ENCODE data around the gene ALOX15B.

ALOX15B gene

DNA sequence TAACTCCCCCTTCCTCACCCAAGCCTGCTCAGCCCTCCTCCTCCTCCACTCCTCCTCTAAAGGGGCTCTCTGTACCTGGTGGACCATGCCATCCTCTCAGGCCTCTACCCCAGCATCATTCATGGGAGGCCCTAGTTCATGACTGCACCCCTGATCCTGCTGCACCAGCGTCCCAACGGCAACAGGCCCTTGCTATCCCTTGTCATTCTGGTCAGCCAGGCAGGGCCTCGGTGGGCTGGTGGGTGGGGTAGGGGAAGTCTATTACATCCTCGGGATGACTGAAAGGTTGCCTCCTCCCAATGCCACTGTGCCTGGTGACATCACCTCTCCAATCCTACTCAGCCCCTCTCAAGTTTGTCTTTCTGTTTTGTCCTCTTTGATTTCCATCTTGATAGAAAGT is 28.9 kb downstream of the ALOX15B start:
- no peak overlapping the region for H3K27ac ChIP-seq (ENCODE audit: low read depth, low read length)

DNA sequence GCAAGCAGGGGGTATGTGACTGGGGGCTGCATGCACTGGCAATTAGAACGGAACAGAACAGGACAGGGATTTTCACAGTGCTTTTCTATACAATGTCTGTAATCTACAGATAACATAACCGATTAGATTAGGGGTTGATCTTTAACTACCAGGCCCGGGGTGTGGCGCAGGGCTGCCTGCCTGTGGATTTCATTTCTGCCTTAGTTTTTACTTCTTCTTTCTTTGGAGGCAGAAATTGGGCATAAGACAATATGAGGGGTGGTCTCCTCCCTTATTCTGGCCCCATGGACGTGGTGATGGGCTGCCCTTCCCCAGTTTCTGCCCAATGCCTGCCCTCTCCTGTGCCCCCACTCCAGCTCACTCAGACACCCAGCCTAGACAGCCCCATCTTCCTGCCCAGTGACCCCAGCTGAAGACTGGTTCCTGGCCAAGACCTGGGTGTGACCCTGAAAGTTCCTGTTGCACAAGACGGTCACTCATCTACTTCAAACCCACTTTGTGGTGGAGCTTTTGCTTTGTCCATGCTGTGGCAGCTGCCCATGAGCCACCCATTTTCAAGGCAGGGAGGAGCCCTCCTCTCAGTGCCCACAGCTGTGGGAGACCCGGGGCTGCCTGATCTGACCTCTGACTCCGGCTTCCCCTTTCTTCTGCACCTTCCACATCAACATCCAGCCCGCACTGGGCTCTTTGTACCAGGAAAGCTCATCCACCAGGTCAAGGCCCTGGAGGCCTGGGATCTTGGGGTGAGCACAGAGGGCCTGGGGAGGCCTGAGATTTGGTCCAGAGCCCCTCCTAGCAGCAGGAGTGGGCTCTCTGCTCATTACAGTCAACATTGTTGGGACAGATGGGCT is 30.1 kb downstream of the ALOX15B start:
- peaks cover 10% of the 10 kb centered on the region for H3K4me1 ChIP-seq (ENCODE audit: control insufficient read depth, insufficient read depth, low read length)
- no peaks in the 10 kb centered on the region for H3K9me3 ChIP-seq (ENCODE audit: control insufficient read depth, insufficient read depth, low read length)
- H3K4me3 ChIP-seq (ENCODE audit: low read depth, low read length): no peak overlapping the region
- no peaks in the 10 kb centered on the region for H3K36me3 ChIP-seq (ENCODE audit: control insufficient read depth, insufficient read depth, low read length)
- peaks cover 69% of the 10 kb centered on the region for H3K27me3 ChIP-seq (ENCODE audit: control insufficient read depth, insufficient read depth, low read length)
- no peak overlapping the region for H3K9ac ChIP-seq (ENCODE audit: low read depth, low read length)
- H3K27ac ChIP-seq (ENCODE audit: low read depth, low read length): no peak overlapping the region

More for the DNA sequence above, 28.9 kb downstream of the ALOX15B start:
- Histone ChIP-seq H3K9me3 (ENCODE audit: control insufficient read depth, insufficient read depth, low read length) (no peaks in the 10 kb centered on the region), H3K27me3 (ENCODE audit: control insufficient read depth, insufficient read depth, low read length) (peaks cover 67% of the 10 kb centered on the region), H3K4me3 (ENCODE audit: low read depth, low read length) (no peak overlapping the region), H3K9ac (ENCODE audit: low read depth, low read length) (no peak overlapping the region), H3K36me3 (ENCODE audit: control insufficient read depth, insufficient read depth, low read length) (no peaks in the 10 kb centered on the region), H3K4me1 (ENCODE audit: control insufficient read depth, insufficient read depth, low read length) (peaks cover 13% of the 10 kb centered on the region)

- Histone ChIP-seq H3K4me1 (ENCODE audit: control insufficient read depth, insufficient read depth, low read length) (peaks cover 11% of the 10 kb centered on the region), H3K9me3 (ENCODE audit: control insufficient read depth, insufficient read depth, low read length) (no peaks in the 10 kb centered on the region), H3K27me3 (ENCODE audit: control insufficient read depth, insufficient read depth, low read length) (peaks cover 71% of the 10 kb centered on the region), H3K36me3 (ENCODE audit: control insufficient read depth, insufficient read depth, low read length) (no peaks in the 10 kb centered on the region), H3K9ac (ENCODE audit: low read depth, low read length) (no peak overlapping the region), H3K27ac (ENCODE audit: low read depth, low read length) (no peak overlapping the region), H3K4me3 (ENCODE audit: low read depth, low read length) (no peak overlapping the region)
These were observed 30.7 kb downstream of the ALOX15B start for GRCh38 chr17:8069587-8069860.

DNA sequence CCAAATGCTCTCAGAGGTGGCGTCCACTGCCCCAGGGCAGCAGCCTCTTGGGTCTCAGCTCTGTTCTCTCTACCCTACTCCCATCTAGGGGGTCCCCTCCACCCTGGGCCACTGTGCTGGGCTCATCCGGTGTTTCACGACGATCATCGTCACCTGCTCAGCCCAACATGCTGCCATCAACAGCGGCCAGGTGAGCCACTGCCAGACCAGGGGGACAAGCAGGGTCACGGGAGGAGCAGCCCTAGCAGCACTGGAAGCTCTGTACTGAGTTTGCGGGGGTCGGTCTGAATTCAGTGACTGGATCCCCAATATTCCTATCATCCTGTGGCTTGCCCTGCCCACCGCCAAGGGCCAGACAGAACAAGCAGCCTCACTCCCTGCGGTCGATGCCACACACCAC is 32.6 kb downstream of the ALOX15B start:
- peaks cover 80% of the 10 kb centered on the region for H3K27me3 ChIP-seq (ENCODE audit: control insufficient read depth, insufficient read depth, low read length)
- H3K9me3 ChIP-seq (ENCODE audit: control insufficient read depth, insufficient read depth, low read length): no peaks in the 10 kb centered on the region
- H3K4me3 ChIP-seq (ENCODE audit: low read depth, low read length): no peak overlapping the region
- H3K4me1 ChIP-seq (ENCODE audit: control insufficient read depth, insufficient read depth, low read length): peaks cover 11% of the 10 kb centered on the region
- no peak overlapping the region for H3K9ac ChIP-seq (ENCODE audit: low read depth, low read length)
- H3K27ac ChIP-seq (ENCODE audit: low read depth, low read length): no peak overlapping the region
- no peaks in the 10 kb centered on the region for H3K36me3 ChIP-seq (ENCODE audit: control insufficient read depth, insufficient read depth, low read length)

DNA sequence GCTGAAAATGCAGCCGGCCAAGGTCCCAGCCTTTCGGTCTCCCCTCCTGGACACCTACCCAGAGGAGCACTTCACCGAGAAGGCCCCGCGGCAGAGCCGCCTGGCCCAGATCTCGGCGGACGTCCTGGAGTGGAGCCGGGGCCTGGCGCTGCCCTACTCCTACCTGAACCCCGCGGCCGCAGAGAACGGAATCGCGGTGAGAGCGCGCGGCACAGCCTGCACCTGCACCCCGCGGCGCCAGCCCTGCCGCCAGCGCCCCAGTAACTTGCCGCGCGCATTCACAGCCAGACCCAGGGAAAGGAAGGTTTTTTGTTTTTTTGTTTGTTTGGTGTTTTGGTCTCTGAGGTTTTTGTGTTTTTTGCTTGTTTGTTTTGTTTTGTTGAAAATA is 33.5 kb downstream of the ALOX15B start:
- Histone ChIP-seq H3K4me3 (ENCODE audit: low read depth, low read length) (peak overlapping the region; percentile 59), H3K27me3 (ENCODE audit: control insufficient read depth, insufficient read depth, low read length) (peaks cover 89% of the 10 kb centered on the region), H3K4me1 (ENCODE audit: control insufficient read depth, insufficient read depth, low read length) (peaks cover 11% of the 10 kb centered on the region), H3K9ac (ENCODE audit: low read depth, low read length) (no peak overlapping the region), H3K9me3 (ENCODE audit: control insufficient read depth, insufficient read depth, low read length) (no peaks in the 10 kb centered on the region), H3K27ac (ENCODE audit: low read depth, low read length) (no peak overlapping the region), H3K36me3 (ENCODE audit: control insufficient read depth, insufficient read depth, low read length) (no peaks in the 10 kb centered on the region)

DNA sequence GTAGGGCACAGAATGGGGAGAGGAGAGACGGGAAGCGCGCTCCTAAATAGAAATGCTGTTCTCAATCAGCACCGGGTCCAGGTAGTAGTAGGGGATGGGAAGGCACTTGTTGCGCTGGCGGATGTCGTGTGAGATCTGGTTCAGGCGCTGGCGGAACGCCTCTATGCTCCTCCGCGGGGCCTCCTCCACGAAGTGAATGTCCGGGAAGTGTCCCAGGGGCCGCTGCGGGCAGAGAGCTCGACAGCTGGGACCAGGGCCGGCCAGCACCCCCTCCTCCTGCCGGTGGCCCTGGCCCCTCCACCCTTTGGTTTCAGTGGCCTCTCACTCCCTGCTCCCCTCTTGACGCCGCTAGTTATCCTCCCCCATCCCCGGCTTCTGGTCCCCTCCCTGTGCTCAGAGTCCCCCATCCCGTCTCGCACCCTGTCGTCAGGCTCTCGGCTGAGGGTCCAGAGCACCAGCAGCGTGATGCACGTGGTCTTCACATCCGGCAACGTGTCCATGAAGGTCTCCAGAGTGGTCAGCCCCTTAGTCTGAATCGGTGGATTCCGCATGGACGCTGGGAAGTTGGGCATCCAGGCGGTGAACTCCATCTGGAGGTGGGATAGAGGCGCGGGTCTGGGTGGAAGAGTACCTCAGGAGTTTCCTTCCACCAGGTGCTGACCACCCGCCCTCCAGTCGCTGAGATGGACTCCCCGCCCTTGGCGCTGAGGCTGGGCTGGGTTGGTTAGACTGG is 34.0 kb downstream of the ALOX15B start:
- Histone ChIP-seq H3K27me3 (ENCODE audit: control insufficient read depth, insufficient read depth, low read length) (peaks cover 94% of the 10 kb centered on the region), H3K4me3 (ENCODE audit: low read depth, low read length) (peak overlapping the region; percentile 59), H3K9me3 (ENCODE audit: control insufficient read depth, insufficient read depth, low read length) (no peaks in the 10 kb centered on the region), H3K27ac (ENCODE audit: low read depth, low read length) (no peak overlapping the region), H3K9ac (ENCODE audit: low read depth, low read length) (no peak overlapping the region), H3K4me1 (ENCODE audit: control insufficient read depth, insufficient read depth, low read length) (peaks cover 11% of the 10 kb centered on the region), H3K36me3 (ENCODE audit: control insufficient read depth, insufficient read depth, low read length) (no peaks in the 10 kb centered on the region)

DNA sequence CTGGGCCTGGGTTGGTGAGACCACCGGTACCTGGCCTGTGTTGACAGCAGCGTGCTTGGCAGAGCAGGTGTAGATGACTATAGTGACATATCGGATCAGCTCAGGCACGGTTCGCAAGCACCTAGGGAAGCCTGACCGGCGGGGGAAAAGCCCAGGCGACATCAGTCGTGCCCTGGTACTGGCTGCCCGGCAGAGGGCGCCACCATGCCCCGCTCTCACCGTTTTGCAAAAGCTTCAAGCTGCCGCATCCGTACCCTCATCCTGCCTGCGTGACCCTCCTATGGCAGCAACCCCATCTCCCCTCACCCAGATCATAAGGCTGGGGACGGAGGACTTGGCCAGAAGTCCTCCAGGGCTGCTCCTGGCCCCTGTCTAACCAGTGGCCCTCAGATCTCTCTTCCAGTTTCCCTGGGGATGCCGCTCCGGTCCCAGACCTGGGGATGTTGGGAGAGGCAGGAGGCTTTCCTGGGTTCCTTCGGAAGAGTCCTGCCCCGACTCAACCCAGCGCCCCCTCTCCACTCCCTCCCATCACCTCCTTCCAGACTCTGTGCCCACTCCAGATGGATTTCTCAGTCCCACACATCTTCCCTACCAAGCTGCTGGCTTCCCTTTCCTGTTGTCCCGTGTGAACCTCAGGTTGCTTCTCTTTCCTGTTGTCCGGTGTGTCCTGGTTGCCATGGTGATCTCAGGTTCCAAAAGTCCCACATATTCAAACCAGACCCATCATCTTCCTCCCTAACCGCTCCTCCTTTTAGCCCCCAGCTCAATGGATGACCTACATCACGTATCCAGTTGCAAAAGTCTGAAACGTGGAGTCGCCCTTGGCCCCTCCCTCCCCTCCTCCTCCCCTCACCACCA is 35.0 kb downstream of the ALOX15B start:
- peak overlapping the region; percentile 54 for H3K4me3 ChIP-seq (ENCODE audit: low read depth, low read length)
- H3K9ac ChIP-seq (ENCODE audit: low read depth, low read length): no peak overlapping the region
- no peaks in the 10 kb centered on the region for H3K36me3 ChIP-seq (ENCODE audit: control insufficient read depth, insufficient read depth, low read length)
- H3K9me3 ChIP-seq (ENCODE audit: control insufficient read depth, insufficient read depth, low read length): no peaks in the 10 kb centered on the region
- H3K4me1 ChIP-seq (ENCODE audit: control insufficient read depth, insufficient read depth, low read length): peaks cover 11% of the 10 kb centered on the region
- no peak overlapping the region for H3K27ac ChIP-seq (ENCODE audit: low read depth, low read length)
- H3K27me3 ChIP-seq (ENCODE audit: control insufficient read depth, insufficient read depth, low read length): peaks cover 88% of the 10 kb centered on the region

DNA sequence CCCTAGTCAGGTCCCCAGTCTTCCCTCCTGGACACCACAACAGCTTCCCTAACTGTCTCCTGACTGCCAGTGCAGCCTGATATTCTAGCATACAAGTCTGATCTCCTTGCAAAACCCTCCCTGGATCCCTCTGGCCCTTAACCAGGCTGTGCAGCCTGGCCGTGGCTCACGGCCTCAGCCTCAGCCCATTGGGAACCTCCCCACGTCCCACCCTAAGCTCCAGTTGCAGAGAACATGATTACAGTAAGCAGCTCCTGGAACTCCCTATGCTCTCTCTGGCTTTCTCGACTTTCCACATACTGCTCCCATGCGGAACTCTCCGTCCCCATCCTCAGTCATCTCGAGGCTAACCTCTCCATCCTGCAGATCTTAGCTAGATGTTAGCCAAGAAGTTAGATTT is 35.7 kb downstream of the ALOX15B start:
- Histone ChIP-seq H3K9me3 (ENCODE audit: control insufficient read depth, insufficient read depth, low read length) (no peaks in the 10 kb centered on the region), H3K27ac (ENCODE audit: low read depth, low read length) (no peak overlapping the region), H3K4me1 (ENCODE audit: control insufficient read depth, insufficient read depth, low read length) (peaks cover 11% of the 10 kb centered on the region), H3K27me3 (ENCODE audit: control insufficient read depth, insufficient read depth, low read length) (peaks cover 81% of the 10 kb centered on the region), H3K4me3 (ENCODE audit: low read depth, low read length) (no peak overlapping the region), H3K36me3 (ENCODE audit: control insufficient read depth, insufficient read depth, low read length) (no peaks in the 10 kb centered on the region), H3K9ac (ENCODE audit: low read depth, low read length) (no peak overlapping the region)

DNA sequence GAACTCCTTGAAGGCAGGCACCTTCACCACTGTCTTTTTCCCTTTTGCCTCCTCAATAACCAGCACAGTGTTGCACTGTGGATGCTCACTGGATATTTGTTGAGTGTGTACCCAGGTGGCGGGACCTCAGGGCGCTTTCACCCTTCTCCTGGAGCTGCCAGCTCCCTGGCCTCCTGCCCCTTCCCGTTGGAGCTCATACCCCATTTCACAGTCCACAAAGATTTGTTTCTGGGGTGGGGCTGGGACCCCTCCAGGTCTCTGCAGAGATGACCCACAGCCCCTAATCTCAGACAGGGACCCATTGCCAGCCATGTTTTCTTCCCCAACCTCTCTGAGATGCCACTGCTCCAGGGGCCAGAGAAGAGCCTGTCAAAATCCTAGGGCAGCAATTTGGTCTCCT is 36.2 kb downstream of the ALOX15B start:
- H3K9me3 ChIP-seq (ENCODE audit: control insufficient read depth, insufficient read depth, low read length): no peaks in the 10 kb centered on the region
- peaks cover 80% of the 10 kb centered on the region for H3K27me3 ChIP-seq (ENCODE audit: control insufficient read depth, insufficient read depth, low read length)
- H3K9ac ChIP-seq (ENCODE audit: low read depth, low read length): no peak overlapping the region
- H3K4me1 ChIP-seq (ENCODE audit: control insufficient read depth, insufficient read depth, low read length): peaks cover 12% of the 10 kb centered on the region
- H3K27ac ChIP-seq (ENCODE audit: low read depth, low read length): no peak overlapping the region
- no peak overlapping the region for H3K4me3 ChIP-seq (ENCODE audit: low read depth, low read length)
- no peaks in the 10 kb centered on the region for H3K36me3 ChIP-seq (ENCODE audit: control insufficient read depth, insufficient read depth, low read length)

DNA sequence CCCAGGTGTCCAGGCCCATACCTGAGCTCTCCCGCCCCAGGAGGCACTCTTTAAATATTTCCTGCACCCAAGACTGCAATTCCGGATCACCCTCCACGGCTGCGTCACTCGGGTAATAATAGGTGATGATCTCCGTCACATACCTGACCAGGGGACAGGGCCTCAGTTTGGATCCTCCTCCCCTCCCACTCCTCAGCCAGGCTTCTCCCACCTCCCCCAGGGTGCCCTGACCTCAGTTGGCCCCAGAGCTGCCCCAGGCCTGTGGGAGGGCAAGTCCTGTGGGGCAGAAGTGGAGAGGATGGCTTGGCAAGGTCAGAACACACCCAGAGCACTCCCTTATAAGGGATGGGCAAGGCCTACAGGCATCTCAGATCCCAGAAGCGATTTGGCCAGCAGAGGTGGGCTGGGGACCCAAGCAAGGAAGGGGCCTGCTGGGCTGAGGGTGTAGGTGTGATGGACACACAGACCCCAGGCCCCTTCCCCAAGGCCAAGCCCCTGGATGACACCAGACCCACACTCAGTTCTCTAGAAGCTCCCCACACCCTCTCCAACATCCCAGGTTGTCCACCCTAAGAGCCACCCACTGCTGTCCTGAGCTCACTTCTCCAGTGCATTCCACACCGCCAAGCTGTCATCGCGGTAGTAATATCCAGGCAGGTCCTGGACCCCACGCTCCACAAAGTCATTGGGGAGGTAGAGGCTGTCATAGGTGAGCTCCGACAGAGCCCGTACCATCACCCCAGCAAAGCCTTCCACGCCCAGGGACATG is 36.9 kb downstream of the ALOX15B start:
- H3K9me3 ChIP-seq (ENCODE audit: control insufficient read depth, insufficient read depth, low read length): no peaks in the 10 kb centered on the region
- peaks cover 78% of the 10 kb centered on the region for H3K27me3 ChIP-seq (ENCODE audit: control insufficient read depth, insufficient read depth, low read length)
- no peaks in the 10 kb centered on the region for H3K36me3 ChIP-seq (ENCODE audit: control insufficient read depth, insufficient read depth, low read length)
- no peak overlapping the region for H3K27ac ChIP-seq (ENCODE audit: low read depth, low read length)
- peaks cover 16% of the 10 kb centered on the region for H3K4me1 ChIP-seq (ENCODE audit: control insufficient read depth, insufficient read depth, low read length)
- no peak overlapping the region for H3K9ac ChIP-seq (ENCODE audit: low read depth, low read length)
- H3K4me3 ChIP-seq (ENCODE audit: low read depth, low read length): no peak overlapping the region
